SK-N-SH (cell line): Measurements from ENCODE around the gene IQGAP2. TPM values are rescaled to one million over a fixed set of nuclear protein-coding genes. Genes with fewer than 3 reads are reported as not detected.

Experiments used
- CTCF ChIA-PET: fragments of 300-600, 350-600 bp; formaldehyde crosslinking; extraction: SDS; loops from one replicate; lab custom pipeline; 2021; lab: Yijun Ruan, JAX
- POLR2A ChIA-PET: fragments of 350-600 bp; sonication (Branson Sonifier 250); formaldehyde crosslinking; extraction: SDS; loops from one replicate; lab custom pipeline; 2020; ENCODE audit warnings: antibody characterized with exemption, inconsistent platforms; lab: Yijun Ruan, JAX
- DNase-seq: peaks from one replicate; pipeline ENCODE4 v3.0.0; 2012
- H2AFZ ChIP-seq: fragments of 200-600 bp; sonication (generic); 2 replicates; pipeline ENCODE4 v1.8.1; 2016; ENCODE audit warnings: antibody characterized with exemption, mild to moderate bottlenecking, low read depth
- H3F3A ChIP-seq: fragments of 200-600 bp; sonication (generic); replicated peaks from 2 replicates; pipeline ENCODE3; 2016; ENCODE audit warnings: antibody characterized with exemption, mild to moderate bottlenecking; ENCODE audit not compliant: insufficient read depth
- H3K27ac ChIP-seq, 2 experiments: fragments of 200-500 bp in 1 of 2; fragments of 200-600 bp in 1 of 2; sonication (Bioruptor generic) in 1 of 2; sonication (generic), shearing (Covaris generic) in 1 of 2; 2 replicates each; pipeline versions ENCODE4 v1.5.1 to v1.6.1; 2014 to 2016; ENCODE audit warnings: low read depth in 2 of 2, inconsistent platforms in 1 of 2, low read length in 1 of 2, mild to moderate bottlenecking in 1 of 2, mixed read lengths in 1 of 2
- H3K27me3 ChIP-seq: fragments of 200-600 bp; sonication (generic), shearing (Covaris generic); 2 replicates; pipeline ENCODE4 v1.6.1; 2016; ENCODE audit warnings: mixed run types; ENCODE audit not compliant: insufficient read depth
- H3K36me3 ChIP-seq, 2 experiments: fragments of 200-500 bp in 1 of 2; fragments of 200-600 bp in 1 of 2; sonication (Bioruptor generic) in 1 of 2; sonication (generic) in 1 of 2; replicated peaks in 1 of 2; 2 replicates each; pipeline versions ENCODE3 to v1.5.1; 2014 to 2016; ENCODE audit warnings: low read length in 1 of 2, mild to moderate bottlenecking in 1 of 2; ENCODE audit not compliant: insufficient read depth in 2 of 2, control insufficient read depth in 1 of 2
- H3K4me1 ChIP-seq, 2 experiments: fragments of 200-500 bp in 1 of 2; fragments of 200-600 bp in 1 of 2; sonication (Bioruptor generic) in 1 of 2; sonication (generic), shearing (Covaris generic) in 1 of 2; 2 replicates each; pipeline versions ENCODE4 v1.5.1 to v1.6.1; 2014 to 2016; ENCODE audit warnings: low read depth in 1 of 2, low read length in 1 of 2, mixed run types in 1 of 2; ENCODE audit not compliant: insufficient read depth in 2 of 2, control insufficient read depth in 1 of 2
- H3K4me2 ChIP-seq: fragments of 200-600 bp; sonication (generic), shearing (Covaris generic); 2 replicates; pipeline ENCODE4 v1.6.1; 2017; ENCODE audit warnings: mixed run types
- H3K4me3 ChIP-seq, 2 experiments: fragments of 200-500 bp in 1 of 2; fragments of 200-600 bp in 1 of 2; sonication (Bioruptor generic) in 1 of 2; sonication (generic), shearing (Covaris generic) in 1 of 2; 2 replicates each; pipeline versions ENCODE4 v1.5.1 to v1.8.1; 2014 to 2016; ENCODE audit warnings: low read depth in 2 of 2, inconsistent platforms in 1 of 2, low read length in 1 of 2, mild to moderate bottlenecking in 1 of 2, mixed read lengths in 1 of 2, moderate library complexity in 1 of 2
- H3K79me2 ChIP-seq: fragments of 200-600 bp; sonication (generic); 2 replicates; pipeline ENCODE4 v1.8.1; 2017; ENCODE audit warnings: mild to moderate bottlenecking; ENCODE audit not compliant: insufficient read depth
- H3K9ac ChIP-seq: fragments of 200-600 bp; sonication (generic); 2 replicates; pipeline ENCODE4 v1.6.1; 2017; ENCODE audit warnings: mixed run types
- H3K9me2 ChIP-seq: fragments of 200-600 bp; sonication (generic); 2 replicates; pipeline ENCODE4 v1.6.1; 2017; ENCODE audit warnings: mixed run types
- H3K9me3 ChIP-seq: fragments of 200-600 bp; sonication (generic); 2 replicates; pipeline ENCODE4 v1.6.1; 2017; ENCODE audit warnings: mixed run types, mild to moderate bottlenecking, moderate library complexity
- H4K20me1 ChIP-seq: fragments of 200-600 bp; sonication (generic); 2 replicates; pipeline ENCODE4 v1.6.1; 2017; ENCODE audit warnings: mild to moderate bottlenecking, mixed run types; ENCODE audit not compliant: insufficient read depth
- CTCF ChIP-seq: fragments of 200-600 bp; sonication (generic); IDR thresholded peaks from 2 replicates; pipeline ENCODE4 v1.6.1; 2017; ENCODE audit warnings: antibody characterized with exemption, mild to moderate bottlenecking, moderate library complexity
- ELF1 ChIP-seq: IDR thresholded peaks from 2 replicates; pipeline ENCODE4 v1.4.0; 2012
- EP300 ChIP-seq, 2 experiments: IDR thresholded peaks; 2 replicates each; pipeline versions ENCODE4 v1.4.0 to v1.6.1; 2012; ENCODE audit warnings: borderline replicate concordance in 1 of 2, low read depth in 1 of 2, low read length in 1 of 2
- FOXM1 ChIP-seq: IDR thresholded peaks from 2 replicates; pipeline ENCODE4 v1.4.0; 2012; ENCODE audit warnings: low read depth, mild to moderate bottlenecking
- IRF3 ChIP-seq: fragments of 150-350 bp; IDR thresholded peaks from 2 replicates; pipeline ENCODE4 v1.6.1; 2016; ENCODE audit warnings: mild to moderate bottlenecking, low read depth, low read length
- MAX ChIP-seq: IDR thresholded peaks from 2 replicates; pipeline ENCODE4 v1.4.0; 2012; ENCODE audit warnings: low read depth
- NFIC ChIP-seq: IDR thresholded peaks from 2 replicates; pipeline ENCODE4 v1.4.0; 2012; ENCODE audit warnings: borderline replicate concordance
- POLR2AphosphoS5 ChIP-seq: IDR thresholded peaks from 2 replicates; pipeline ENCODE4 v1.6.1; 2012; ENCODE audit warnings: low read depth, low read length
- RAD21 ChIP-seq: IDR thresholded peaks from 2 replicates; pipeline ENCODE4 v1.6.1; 2012; ENCODE audit warnings: mild to moderate bottlenecking, low read length
- TAF1 ChIP-seq: IDR thresholded peaks from 2 replicates; pipeline ENCODE4 v1.6.1; 2012; ENCODE audit warnings: low read depth, mild to moderate bottlenecking, low read length, moderate library complexity, borderline replicate concordance
- TCF12 ChIP-seq: IDR thresholded peaks from 2 replicates; pipeline ENCODE4 v1.4.0; 2012
- USF2 ChIP-seq: fragments of 150-350 bp; IDR thresholded peaks from 2 replicates; pipeline ENCODE4 v1.6.1; 2017; ENCODE audit warnings: antibody characterized with exemption, low read length, low read depth, borderline replicate concordance
- WGBS: methylation state at CpG from one replicate; pipeline ENCODE4 v1.1.6; 2017; ENCODE audit warnings: low lambda C conversion rate; 5-methylcytosine and 5-hydroxymethylcytosine counted together
- polyA plus RNA-seq, 3 experiments: library from polyadenylated mRNA; depleted of rRNA; stranded (reverse); fragments of >200 nt; gene quantifications; 2 replicates each; pipeline ENCODE4 v1.2.3, GENCODE V29; 2012

The IQGAP2 gene
- polyA plus RNA-seq, 1 of the 3 experiments (the other 2 are of a cell fraction): 2.1 TPM

GRCh38 chr5:76718880-76719279 lies 315.8 kb downstream of the IQGAP2 start:
- H3K27ac ChIP-seq: peak overlapping the region; percentile 28 to 82; a peak in 3 of 4 replicates
- H3K4me2 ChIP-seq: peak overlapping the region; percentile 88
- TF ChIP-seq RAD21: no peak
- peak; percentile 77 for TF ChIP-seq TCF12
- TF ChIP-seq EP300 (IDR thresholded peaks at IDR 0.05; ENCODE audit: borderline replicate concordance in 1 of 2, low read depth in 1 of 2, low read length in 1 of 2): peak in 1 of 2 experiments; percentile 17; a peak in 1 of 4 replicates
- no peak for TF ChIP-seq IRF3
- peaks cover 20% of the 10 kb centered on the region for H3F3A ChIP-seq
- peak overlapping the region; percentile 83 to 86; a peak in 2 of 4 replicates for H3K4me3 ChIP-seq
- peaks cover 18 to 19% of the 10 kb centered on the region in 2 experiments; a peak in 3 of 4 replicates for H3K4me1 ChIP-seq
- peaks cover 77% of the 10 kb centered on the region for H3K79me2 ChIP-seq
- H4K20me1 ChIP-seq: peaks cover 46% of the 10 kb centered on the region
- CTCF ChIA-PET: interaction anchor here (0.6 to 1.1 kb wide), 2 partner anchors 56 to 1569 kb away, joined by 3 to 4 read pairs; no protein-coding TSS in a partner anchor
- H3K9ac ChIP-seq: peak overlapping the region; percentile 93; the same call in 1 of the 2 replicates
- no peaks in the 10 kb centered on the region for H3K27me3 ChIP-seq
- WGBS: 35% methylated on average over 4 of the region's 4 CpGs
- H3K9me2 ChIP-seq: no peaks in the 10 kb centered on the region
- peaks cover 9 to 17% of the 10 kb centered on the region in 2 experiments for H3K36me3 ChIP-seq
- no peak overlapping the region for H2AFZ ChIP-seq
- no peaks in the 10 kb centered on the region for H3K9me3 ChIP-seq
- POLR2A ChIA-PET: no interaction called here
- DNase-seq: no peak

GRCh38 chr5:76720988-76721569 lies 318.0 kb downstream of the IQGAP2 start:
- Histone ChIP-seq H3K4me1 (peaks cover 16 to 26% of the 10 kb centered on the region in 2 experiments; a peak in 3 of 4 replicates), H3K9me3 (no peaks in the 10 kb centered on the region), H3K4me3 (no peak overlapping the region), H3K27ac (no peak overlapping the region), H3K9me2 (no peaks in the 10 kb centered on the region), H3K27me3 (no peaks in the 10 kb centered on the region), H3K4me2 (peak overlapping the region; percentile 4; the same call in 1 of the 2 replicates), H3K9ac (no peak overlapping the region), H4K20me1 (peaks cover 67% of the 10 kb centered on the region), H3F3A (peaks cover 29% of the 10 kb centered on the region), H3K79me2 (peaks cover 99% of the 10 kb centered on the region), H3K36me3 (peaks cover 9 to 25% of the 10 kb centered on the region in 2 experiments), H2AFZ (no peak overlapping the region)
- 77% methylated on average over 10 of the region's 10 CpGs for WGBS
- DNase-seq: no peak
- ChIA-PET POLR2A (no interaction called here), CTCF (interaction anchor here (3.8 kb wide), 1 partner anchor 53 kb away, joined by 16 read pairs; no protein-coding TSS in a partner anchor)
- no peak for TF ChIP-seq MAX
- no peak for TF ChIP-seq CTCF
- TF ChIP-seq USF2: no peak
- no peak for TF ChIP-seq NFIC
- no peak for TF ChIP-seq TAF1
- TF ChIP-seq IRF3: no peak
- TF ChIP-seq ELF1: no peak
- no peak for TF ChIP-seq POLR2AphosphoS5
- TF ChIP-seq FOXM1: no peak
